Hepatocyte (in vitro differentiated cells): ENCODE measurements around the gene PPM1H. TPM values are rescaled to one million over a fixed set of nuclear protein-coding genes. Genes with fewer than 3 reads are reported as not detected.
A peak's percentile ranks its signal among the peaks of the same experiment; 100 is the strongest.

ENCODE experiments used
- DNase-seq: peaks from one replicate; pipeline ENCODE4 v3.0.0-alpha.2; 2016; ENCODE audit warnings: low spot score
- H2AFZ ChIP-seq: fragments of 200-600 bp; sonication (generic); 2 replicates; pipeline ENCODE4 v1.6.0; 2016; ENCODE audit warnings: antibody characterized with exemption, mild to moderate bottlenecking
- H3K27ac ChIP-seq: fragments of 200-600 bp; sonication (generic); 2 replicates; pipeline ENCODE4 v1.5.1; 2016; ENCODE audit warnings: mild to moderate bottlenecking
- H3K27me3 ChIP-seq: fragments of 200-600 bp; sonication (generic); 2 replicates; pipeline ENCODE4 v1.6.1; 2016
- H3K36me3 ChIP-seq: fragments of 200-600 bp; sonication (generic); replicated peaks from 2 replicates; pipeline ENCODE4 v1.5.1; 2016; ENCODE audit warnings: low read depth; ENCODE audit not compliant: insufficient read depth
- H3K4me1 ChIP-seq: fragments of 200-600 bp; sonication (generic); 2 replicates; pipeline ENCODE4 v1.5.1; 2016; ENCODE audit warnings: mild to moderate bottlenecking, moderate library complexity; ENCODE audit not compliant: insufficient read depth
- H3K4me2 ChIP-seq: fragments of 200-600 bp; sonication (generic); 2 replicates; pipeline ENCODE4 v1.6.0; 2016
- H3K4me3 ChIP-seq: fragments of 200-600 bp; sonication (generic); 2 replicates; pipeline ENCODE4 v1.5.1; 2016; ENCODE audit warnings: mild to moderate bottlenecking
- H3K79me2 ChIP-seq: fragments of 200-600 bp; sonication (generic); 2 replicates; pipeline ENCODE4 v1.6.0; 2017; ENCODE audit warnings: mild to moderate bottlenecking
- H3K9me2 ChIP-seq: fragments of 200-600 bp; sonication (generic); replicated peaks from 2 replicates; pipeline ENCODE4 v1.6.0; 2017; ENCODE audit warnings: mild to moderate bottlenecking; ENCODE audit not compliant: insufficient read depth
- H3K9me3 ChIP-seq: fragments of 200-600 bp; sonication (generic); 2 replicates; pipeline ENCODE4 v1.5.1; 2016; ENCODE audit warnings: low read depth, mild to moderate bottlenecking
- H4K20me1 ChIP-seq: fragments of 200-600 bp; sonication (generic); 2 replicates; pipeline ENCODE4 v1.6.0; 2016; ENCODE audit warnings: mild to moderate bottlenecking; ENCODE audit not compliant: insufficient read depth, poor library complexity, severe bottlenecking
- EZH2 ChIP-seq: fragments of 200-600 bp; sonication (generic); IDR thresholded peaks from 2 replicates; pipeline ENCODE4 v1.6.1; 2016; ENCODE audit warnings: antibody characterized with exemption, mild to moderate bottlenecking, borderline replicate concordance
- EZH2phosphoT487 ChIP-seq: fragments of 200-600 bp; sonication (generic); IDR thresholded peaks from one replicate; pipeline ENCODE4 v1.6.1; 2018; ENCODE audit warnings: antibody characterized with exemption, mild to moderate bottlenecking, low read depth, moderate library complexity; ENCODE audit not compliant: unreplicated experiment, severe bottlenecking
- WGBS: methylation state at CpG from one replicate; pipeline ENCODE4 v1.1.6; 2016; ENCODE audit warnings: low lambda C conversion rate; ENCODE audit errors: missing lambda C conversion rate; 5-methylcytosine and 5-hydroxymethylcytosine counted together
- polyA plus RNA-seq: library from polyadenylated mRNA; unstranded; fragments of >200 nt; fragmentation: Nextera tagmentation; extraction: Ambion mirVana; gene quantifications from 2 replicates; pipeline ENCODE4 v1.2.1, GENCODE V29; 2016
- total RNA-seq: library from RNA; depleted of rRNA; stranded (reverse); fragments of >200 nt; gene quantifications from 2 replicates; pipeline ENCODE4 v1.2.3, GENCODE V29; 2014
- TF ChIP-seq, protein P1 (sequence below): fragments of 200-600 bp; sonication (generic); IDR thresholded peaks from 2 replicates; pipeline ENCODE4 v1.5.1; 2016; ENCODE audit warnings: antibody characterized with exemption, mild to moderate bottlenecking; ENCODE audit not compliant: poor library complexity

PPM1H gene
- total and polyA plus RNA-seq, 2 experiments from 2014 or later: 9.2 to 21.8 TPM

- Histone ChIP-seq H3K4me3 (peak overlapping the region; percentile 70), H3K9me3 (no peaks in the 10 kb centered on the region), H3K79me2 (peaks cover 55% of the 10 kb centered on the region), H3K27me3 (no peaks in the 10 kb centered on the region), H3K36me3 (no peaks in the 10 kb centered on the region), H2AFZ (no peak overlapping the region), H3K27ac (peak overlapping the region; percentile 100), H4K20me1 (no peaks in the 10 kb centered on the region), H3K4me2 (peak overlapping the region; percentile 83), H3K9me2 (no peaks in the 10 kb centered on the region), H3K4me1 (peaks cover 7% of the 10 kb centered on the region)
- DNase-seq: no peak
- TF ChIP-seq EZH2phosphoT487: no peak
- no peak for TF ChIP-seq EZH2
- TF ChIP-seq, protein P1, sequence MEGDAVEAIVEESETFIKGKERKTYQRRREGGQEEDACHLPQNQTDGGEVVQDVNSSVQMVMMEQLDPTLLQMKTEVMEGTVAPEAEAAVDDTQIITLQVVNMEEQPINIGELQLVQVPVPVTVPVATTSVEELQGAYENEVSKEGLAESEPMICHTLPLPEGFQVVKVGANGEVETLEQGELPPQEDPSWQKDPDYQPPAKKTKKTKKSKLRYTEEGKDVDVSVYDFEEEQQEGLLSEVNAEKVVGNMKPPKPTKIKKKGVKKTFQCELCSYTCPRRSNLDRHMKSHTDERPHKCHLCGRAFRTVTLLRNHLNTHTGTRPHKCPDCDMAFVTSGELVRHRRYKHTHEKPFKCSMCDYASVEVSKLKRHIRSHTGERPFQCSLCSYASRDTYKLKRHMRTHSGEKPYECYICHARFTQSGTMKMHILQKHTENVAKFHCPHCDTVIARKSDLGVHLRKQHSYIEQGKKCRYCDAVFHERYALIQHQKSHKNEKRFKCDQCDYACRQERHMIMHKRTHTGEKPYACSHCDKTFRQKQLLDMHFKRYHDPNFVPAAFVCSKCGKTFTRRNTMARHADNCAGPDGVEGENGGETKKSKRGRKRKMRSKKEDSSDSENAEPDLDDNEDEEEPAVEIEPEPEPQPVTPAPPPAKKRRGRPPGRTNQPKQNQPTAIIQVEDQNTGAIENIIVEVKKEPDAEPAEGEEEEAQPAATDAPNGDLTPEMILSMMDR: no peak
- WGBS: 24% methylated on average over 1 of the region's 1 CpG
These were observed 330.6 kb downstream of the PPM1H start for GRCh38 chr12:62604373-62604772.

DNA sequence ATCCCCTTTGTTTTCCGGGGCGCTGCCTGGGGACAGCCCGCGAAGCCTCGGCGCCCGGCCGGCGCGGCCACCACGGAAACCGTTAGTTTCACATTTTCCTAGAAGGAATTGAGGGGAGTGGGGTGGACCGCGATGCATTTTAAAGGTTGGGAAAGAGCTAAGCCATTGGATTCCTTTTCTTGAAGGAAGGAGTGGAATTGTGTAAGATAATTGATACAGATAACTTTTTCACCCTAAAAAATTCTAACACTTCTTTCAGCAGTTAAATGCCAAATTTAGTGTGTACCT, 331.2 kb downstream of the PPM1H start:
- WGBS: 0% methylated on average over 14 of the region's 14 CpGs
- no peaks in the 10 kb centered on the region for H3K27me3 ChIP-seq
- H2AFZ ChIP-seq: peak overlapping the region; percentile 57
- no peak for DNase-seq
- no peak for TF ChIP-seq EZH2
- TF ChIP-seq, protein P1: no peak
- TF ChIP-seq EZH2phosphoT487: no peak
- peaks cover 7% of the 10 kb centered on the region for H3K4me1 ChIP-seq
- H3K9me3 ChIP-seq: no peaks in the 10 kb centered on the region
- H4K20me1 ChIP-seq: no peaks in the 10 kb centered on the region
- H3K27ac ChIP-seq: peak overlapping the region; percentile 100
- peak overlapping the region; percentile 70 for H3K4me3 ChIP-seq
- H3K9me2 ChIP-seq: no peaks in the 10 kb centered on the region
- no peaks in the 10 kb centered on the region for H3K36me3 ChIP-seq
- H3K79me2 ChIP-seq: peaks cover 51% of the 10 kb centered on the region
- H3K4me2 ChIP-seq: peak overlapping the region; percentile 83

- Histone ChIP-seq H3K27ac (peak overlapping the region; percentile 100), H2AFZ (peak overlapping the region; percentile 74), H3K4me1 (peaks cover 7% of the 10 kb centered on the region), H3K9me2 (no peaks in the 10 kb centered on the region), H3K36me3 (no peaks in the 10 kb centered on the region), H3K4me3 (peak overlapping the region; percentile 70), H3K9me3 (no peaks in the 10 kb centered on the region), H3K79me2 (peaks cover 47% of the 10 kb centered on the region), H3K4me2 (peak overlapping the region; percentile 83), H3K27me3 (no peaks in the 10 kb centered on the region), H4K20me1 (no peaks in the 10 kb centered on the region)
- TF ChIP-seq, protein P1: peak; percentile 56
- no peak for TF ChIP-seq EZH2phosphoT487
- under 1% methylated on average over 78 of the region's 94 CpGs for WGBS
- peak; percentile 95 for DNase-seq
These were observed 331.7 kb downstream of the PPM1H start for GRCh38 chr12:62603061-62603810.
